Measurements from ENCODE around the gene ELP1. TPM values are rescaled to one million over a fixed set of nuclear protein-coding genes. Genes with fewer than 3 reads are reported as not detected.

The ELP1 gene
- polyA plus RNA-seq, 2 of the 4 experiments (the other 2 are of a cell fraction) = 25.4 to 35.8 TPM

GRCh38 chr9:108864446-108864845 is 69.5 kb downstream of the ELP1 start:
- TF ChIP-seq REST (IDR thresholded peaks at IDR 0.05) (no peak), HDAC2 (IDR thresholded peaks at IDR 0.05) (no peak), EP300 (IDR thresholded peaks at IDR 0.05) (no peak), RAD21 (conservative IDR thresholded peaks at IDR 0.05 in 1 of 2, IDR thresholded peaks at IDR 0.05 in 1 of 2) (no peak), RARB (CRISPR knock-in tag; IDR thresholded peaks at IDR 0.05) (no peak), TFCP2L1 (CRISPR knock-in tag; IDR thresholded peaks at IDR 0.05) (no peak), RCOR1 (IDR thresholded peaks at IDR 0.05; ENCODE audit: low read depth, low read length) (no peak), ATOH8 (CRISPR knock-in tag; IDR thresholded peaks at IDR 0.05; ENCODE audit: low read depth) (no peak), BHLHE40 (IDR thresholded peaks at IDR 0.05; ENCODE audit: low read depth, low read length) (no peak), GATA3 (IDR thresholded peaks at IDR 0.05; ENCODE audit: borderline replicate concordance) (no peak)
- H3K27ac ChIP-seq = no peak overlapping the region
- ChIA-PET POLR2A (no interaction called here), CTCF (no interaction called here)
- 77% methylated on average over 3 of the region's 3 CpGs for WGBS (ENCODE audit: missing lambda C conversion rate)
- ATAC-seq = peak in 1 of 2 experiments; percentile 46; a peak in 3 of 6 replicates
- H3K4me1 ChIP-seq = peaks cover 8% of the 10 kb centered on the region
- no peak for FAIRE-seq
- no peak overlapping the region for H3K4me2 ChIP-seq
- DNase-seq (ENCODE audit: low read depth in 1 of 2, low spot score in 1 of 2) = no peak
- no peaks in the 10 kb centered on the region for H3K9me3 ChIP-seq
- no peak overlapping the region for H3K4me3 ChIP-seq

- Histone ChIP-seq H3K9me3 (no peaks in the 10 kb centered on the region), H3K27ac (no peak overlapping the region), H3K4me3 (no peak overlapping the region), H3K4me2 (no peak overlapping the region), H3K4me1 (peaks cover 3% of the 10 kb centered on the region; the same call in 2 of the 3 replicates)
- FAIRE-seq = no peak
- DNase-seq (ENCODE audit: low read depth in 1 of 2, low spot score in 1 of 2) = no peak
- CTCF ChIA-PET = no interaction called here
- 92% methylated on average over 3 of the region's 3 CpGs for WGBS (ENCODE audit: missing lambda C conversion rate)
- POLR2A ChIA-PET = no interaction called here
- TF ChIP-seq BCL3 (IDR thresholded peaks at IDR 0.05) (no peak), CHD2 (IDR thresholded peaks at IDR 0.05; ENCODE audit: low read length, partially characterized antibody) (no peak), FOSL2 (IDR thresholded peaks at IDR 0.05) (no peak), FOSL2 (CRISPR knock-in tag; IDR thresholded peaks at IDR 0.05) (no peak), ZSCAN20 (CRISPR knock-in tag; IDR thresholded peaks at IDR 0.05) (no peak), GATA3 (IDR thresholded peaks at IDR 0.05; ENCODE audit: borderline replicate concordance) (no peak), JUN (IDR thresholded peaks at IDR 0.05) (no peak), CBX8 (IDR thresholded peaks at IDR 0.05) (no peak), EHMT2 (IDR thresholded peaks at IDR 0.05; ENCODE audit: low read depth) (no peak), CEBPB (IDR thresholded peaks at IDR 0.05) (no peak), RCOR1 (IDR thresholded peaks at IDR 0.05; ENCODE audit: low read depth, low read length) (no peak), POLR2AphosphoS2 (conservative IDR thresholded peaks at IDR 0.05; ENCODE audit: low read length) (no peak), RFX5 (IDR thresholded peaks at IDR 0.05) (no peak), KDM5A (IDR thresholded peaks at IDR 0.05) (no peak), MAZ (IDR thresholded peaks at IDR 0.05; ENCODE audit: borderline replicate concordance, low read depth, low read length) (no peak), HOXB5 (CRISPR knock-in tag; IDR thresholded peaks at IDR 0.05) (no peak), CBX2 (IDR thresholded peaks at IDR 0.05; ENCODE audit: borderline replicate concordance, low read depth) (no peak), REST (IDR thresholded peaks at IDR 0.05) (no peak)
- ATAC-seq = no peak
Measured at GRCh38 chr9:108863891-108864290, 70.0 kb downstream of the ELP1 start.
